Neural cell (in vitro differentiated cells): ENCODE data around the gene CCDC30. TPM values are rescaled to one million over a fixed set of nuclear protein-coding genes. Genes with fewer than 3 reads are reported as not detected.
A peak's percentile ranks its signal among the peaks of the same experiment; 100 is the strongest.

Experiments
- H2AFZ ChIP-seq: fragments of 200-600, 300-800 bp; sonication (generic), shearing (Covaris generic); 2 replicates; pipeline ENCODE4 v1.6.0; 2014; ENCODE audit warnings: low read depth, mild to moderate bottlenecking, antibody characterized with exemption, low read length, moderate library complexity
- H3F3A ChIP-seq: fragments of 200-600 bp; shearing (Covaris generic); 2 replicates; pipeline ENCODE4 v1.6.1; 2016; ENCODE audit warnings: mild to moderate bottlenecking, moderate library complexity, mixed read lengths, antibody characterized with exemption, low read length; ENCODE audit not compliant: insufficient read depth, poor library complexity, severe bottlenecking
- H3K27ac ChIP-seq: fragments of 200-600, 300-800 bp; sonication (generic), shearing (Covaris generic); 2 replicates; pipeline ENCODE4 v1.5.1; 2014; ENCODE audit warnings: mild to moderate bottlenecking, low read length, moderate library complexity
- H3K27me3 ChIP-seq: fragments of 300-800, 200-600 bp; sonication (generic), shearing (Covaris generic); 2 replicates; pipeline ENCODE4 v1.6.0; 2014; ENCODE audit warnings: mild to moderate bottlenecking, low read depth, low read length, moderate library complexity; ENCODE audit not compliant: insufficient read depth
- H3K36me3 ChIP-seq: fragments of 300-800, 200-600 bp; sonication (generic), shearing (Covaris generic); 2 replicates; pipeline ENCODE4 v1.5.1; 2014; ENCODE audit warnings: mild to moderate bottlenecking, antibody characterized with exemption, low read length, moderate library complexity; ENCODE audit not compliant: insufficient read depth
- H3K4me2 ChIP-seq: fragments of 300-800, 200-600 bp; sonication (generic), shearing (Covaris generic); 2 replicates; pipeline ENCODE4 v1.6.0; 2014; ENCODE audit warnings: mild to moderate bottlenecking, low read length
- H3K4me3 ChIP-seq: fragments of 300-800, 200-600 bp; sonication (generic), shearing (Covaris generic); 2 replicates; pipeline ENCODE4 v1.5.1; 2014; ENCODE audit warnings: mild to moderate bottlenecking, low read length, moderate library complexity
- H3K79me2 ChIP-seq: fragments of 200-600 bp; shearing (Covaris generic); replicated peaks from 2 replicates; pipeline ENCODE4 v1.6.0; 2014; ENCODE audit warnings: mild to moderate bottlenecking, low read length, moderate library complexity; ENCODE audit not compliant: insufficient read depth
- H3K9ac ChIP-seq: fragments of 300-800, 200-600 bp; sonication (generic), shearing (Covaris generic); 2 replicates; pipeline ENCODE4 v1.6.1; 2016; ENCODE audit warnings: mild to moderate bottlenecking, low read length, mixed read lengths
- H3K9me2 ChIP-seq: fragments of 200-600 bp; shearing (Covaris generic); 2 replicates; pipeline ENCODE4 v1.6.1; 2016; ENCODE audit warnings: mild to moderate bottlenecking, low read length, mixed read lengths; ENCODE audit not compliant: insufficient read depth
- H3K9me3 ChIP-seq: fragments of 200-600, 300-800 bp; sonication (generic), shearing (Covaris generic); 2 replicates; pipeline ENCODE4 v1.6.1; 2016; ENCODE audit warnings: mild to moderate bottlenecking, mixed run types, low read length, moderate library complexity, mixed read lengths
- H4K20me1 ChIP-seq: fragments of 200-600 bp; shearing (Covaris generic); 2 replicates; pipeline ENCODE4 v1.6.1; 2016; ENCODE audit warnings: mild to moderate bottlenecking, mixed run types; ENCODE audit not compliant: insufficient read depth
- EP300 ChIP-seq: fragments of 450-650 bp; conservative IDR thresholded peaks from 2 replicates; pipeline ENCODE4 v1.6.1; 2014; ENCODE audit warnings: antibody characterized with exemption, mild to moderate bottlenecking, moderate library complexity; ENCODE audit not compliant: poor library complexity, severe bottlenecking
- EZH2 ChIP-seq: fragments of 200-600, 300-800 bp; shearing (Covaris generic), sonication (generic); IDR thresholded peaks from 2 replicates; pipeline ENCODE4 v1.6.1; 2014; ENCODE audit warnings: antibody characterized with exemption, low read length, borderline replicate concordance, mild to moderate bottlenecking; ENCODE audit not compliant: insufficient read depth, poor library complexity, severe bottlenecking
- MXI1 ChIP-seq: fragments of 450-650 bp; conservative IDR thresholded peaks from 2 replicates; pipeline ENCODE4 v1.6.1; 2014; ENCODE audit warnings: antibody characterized with exemption, mild to moderate bottlenecking; ENCODE audit not compliant: poor library complexity, severe bottlenecking
- POLR2AphosphoS5 ChIP-seq: IDR thresholded peaks from 2 replicates; pipeline ENCODE4 v1.6.1; 2012
- RAD21 ChIP-seq: fragments of 450-650 bp; conservative IDR thresholded peaks from 2 replicates; pipeline ENCODE4 v1.6.1; 2014; ENCODE audit warnings: antibody characterized with exemption, mild to moderate bottlenecking, moderate library complexity
- SMC3 ChIP-seq: fragments of 450-650 bp; conservative IDR thresholded peaks from 2 replicates; pipeline ENCODE4 v1.6.1; 2014; ENCODE audit warnings: antibody characterized with exemption, mild to moderate bottlenecking, moderate library complexity; ENCODE audit not compliant: poor library complexity
- TAF1 ChIP-seq: IDR thresholded peaks from 2 replicates; pipeline ENCODE4 v1.6.1; 2012; ENCODE audit warnings: low read depth
- polyA plus RNA-seq: library from polyadenylated mRNA; depleted of rRNA; stranded (reverse); fragments of >200 nt; gene quantifications from 2 replicates; pipeline ENCODE4 v1.2.3, GENCODE V29; 2014
- TF ChIP-seq, protein P1 (sequence below): fragments of 450-650 bp; IDR thresholded peaks from 2 replicates; pipeline ENCODE4 v1.5.1; 2014; ENCODE audit warnings: antibody characterized with exemption, mild to moderate bottlenecking, moderate library complexity; ENCODE audit not compliant: poor library complexity, severe bottlenecking
- TF ChIP-seq, protein P2 (sequence below): IDR thresholded peaks from 2 replicates; pipeline ENCODE4 v1.6.1; 2012; ENCODE audit warnings: borderline replicate concordance

Gene CCDC30
- polyA plus RNA-seq, 1 donor from 2014 or later: 13.2 TPM

DNA sequence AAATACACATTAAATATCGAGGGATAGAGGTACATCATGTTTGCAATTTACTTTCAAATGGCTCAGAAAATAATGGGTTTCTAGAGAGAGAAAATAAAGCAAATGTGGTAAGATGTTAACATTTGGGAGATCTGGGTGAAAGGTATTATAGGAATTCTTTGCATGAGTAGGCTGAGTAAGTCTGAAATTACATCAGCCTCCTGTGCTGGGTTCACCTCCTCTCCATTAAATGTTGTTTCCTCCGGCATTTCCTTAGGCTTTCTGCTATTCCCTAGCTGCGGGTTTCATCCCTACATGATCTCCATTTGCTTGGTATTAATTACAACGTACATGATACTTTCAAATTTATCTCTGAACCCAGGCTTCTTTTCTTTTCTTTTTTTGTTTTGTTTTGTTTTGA is 38.9 kb upstream of the CCDC30 start:
- Histone ChIP-seq H3K79me2 (no peaks in the 10 kb centered on the region), H3K4me3 (no peak overlapping the region), H3K9me2 (no peaks in the 10 kb centered on the region), H4K20me1 (no peaks in the 10 kb centered on the region), H3F3A (peaks cover 32% of the 10 kb centered on the region), H3K9me3 (no peaks in the 10 kb centered on the region), H3K27me3 (no peaks in the 10 kb centered on the region), H3K27ac (peak overlapping the region; percentile 94), H3K36me3 (no peaks in the 10 kb centered on the region), H3K9ac (peak overlapping the region; percentile 50), H3K4me2 (no peak overlapping the region), H2AFZ (no peak overlapping the region)
- TF ChIP-seq POLR2AphosphoS5 (no peak), EZH2 (no peak), MXI1 (no peak), TAF1 (no peak), EP300 (no peak), RAD21 (no peak)
- TF ChIP-seq, protein P1, sequence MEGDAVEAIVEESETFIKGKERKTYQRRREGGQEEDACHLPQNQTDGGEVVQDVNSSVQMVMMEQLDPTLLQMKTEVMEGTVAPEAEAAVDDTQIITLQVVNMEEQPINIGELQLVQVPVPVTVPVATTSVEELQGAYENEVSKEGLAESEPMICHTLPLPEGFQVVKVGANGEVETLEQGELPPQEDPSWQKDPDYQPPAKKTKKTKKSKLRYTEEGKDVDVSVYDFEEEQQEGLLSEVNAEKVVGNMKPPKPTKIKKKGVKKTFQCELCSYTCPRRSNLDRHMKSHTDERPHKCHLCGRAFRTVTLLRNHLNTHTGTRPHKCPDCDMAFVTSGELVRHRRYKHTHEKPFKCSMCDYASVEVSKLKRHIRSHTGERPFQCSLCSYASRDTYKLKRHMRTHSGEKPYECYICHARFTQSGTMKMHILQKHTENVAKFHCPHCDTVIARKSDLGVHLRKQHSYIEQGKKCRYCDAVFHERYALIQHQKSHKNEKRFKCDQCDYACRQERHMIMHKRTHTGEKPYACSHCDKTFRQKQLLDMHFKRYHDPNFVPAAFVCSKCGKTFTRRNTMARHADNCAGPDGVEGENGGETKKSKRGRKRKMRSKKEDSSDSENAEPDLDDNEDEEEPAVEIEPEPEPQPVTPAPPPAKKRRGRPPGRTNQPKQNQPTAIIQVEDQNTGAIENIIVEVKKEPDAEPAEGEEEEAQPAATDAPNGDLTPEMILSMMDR: no peak

DNA sequence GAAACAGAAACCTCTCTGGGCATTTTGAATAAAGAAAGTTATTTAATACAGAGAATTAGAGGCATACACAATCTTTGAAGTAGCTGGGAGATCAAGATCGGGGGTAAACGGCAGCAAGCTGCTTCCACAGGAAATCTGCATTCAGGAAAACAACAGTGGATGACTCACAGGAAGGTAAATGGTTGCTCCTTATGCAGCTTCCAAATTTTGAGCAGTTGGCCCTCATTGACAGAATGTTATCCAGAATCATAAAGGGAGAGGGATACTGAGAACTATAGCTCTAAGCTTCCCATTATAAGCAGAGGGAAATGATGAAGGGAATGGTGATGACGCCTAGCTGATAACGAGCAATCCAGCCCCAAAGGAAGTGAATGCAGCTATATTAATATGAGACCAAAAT is 35.8 kb upstream of the CCDC30 start:
- Histone ChIP-seq H3K4me2 (no peak overlapping the region), H3K9ac (no peak overlapping the region), H4K20me1 (no peaks in the 10 kb centered on the region), H3K27ac (no peak overlapping the region), H3K27me3 (no peaks in the 10 kb centered on the region), H2AFZ (no peak overlapping the region), H3K36me3 (no peaks in the 10 kb centered on the region), H3K9me2 (no peaks in the 10 kb centered on the region), H3K4me3 (no peak overlapping the region), H3F3A (peaks cover 14% of the 10 kb centered on the region), H3K9me3 (no peaks in the 10 kb centered on the region), H3K79me2 (no peaks in the 10 kb centered on the region)
- TF ChIP-seq, protein P2, sequence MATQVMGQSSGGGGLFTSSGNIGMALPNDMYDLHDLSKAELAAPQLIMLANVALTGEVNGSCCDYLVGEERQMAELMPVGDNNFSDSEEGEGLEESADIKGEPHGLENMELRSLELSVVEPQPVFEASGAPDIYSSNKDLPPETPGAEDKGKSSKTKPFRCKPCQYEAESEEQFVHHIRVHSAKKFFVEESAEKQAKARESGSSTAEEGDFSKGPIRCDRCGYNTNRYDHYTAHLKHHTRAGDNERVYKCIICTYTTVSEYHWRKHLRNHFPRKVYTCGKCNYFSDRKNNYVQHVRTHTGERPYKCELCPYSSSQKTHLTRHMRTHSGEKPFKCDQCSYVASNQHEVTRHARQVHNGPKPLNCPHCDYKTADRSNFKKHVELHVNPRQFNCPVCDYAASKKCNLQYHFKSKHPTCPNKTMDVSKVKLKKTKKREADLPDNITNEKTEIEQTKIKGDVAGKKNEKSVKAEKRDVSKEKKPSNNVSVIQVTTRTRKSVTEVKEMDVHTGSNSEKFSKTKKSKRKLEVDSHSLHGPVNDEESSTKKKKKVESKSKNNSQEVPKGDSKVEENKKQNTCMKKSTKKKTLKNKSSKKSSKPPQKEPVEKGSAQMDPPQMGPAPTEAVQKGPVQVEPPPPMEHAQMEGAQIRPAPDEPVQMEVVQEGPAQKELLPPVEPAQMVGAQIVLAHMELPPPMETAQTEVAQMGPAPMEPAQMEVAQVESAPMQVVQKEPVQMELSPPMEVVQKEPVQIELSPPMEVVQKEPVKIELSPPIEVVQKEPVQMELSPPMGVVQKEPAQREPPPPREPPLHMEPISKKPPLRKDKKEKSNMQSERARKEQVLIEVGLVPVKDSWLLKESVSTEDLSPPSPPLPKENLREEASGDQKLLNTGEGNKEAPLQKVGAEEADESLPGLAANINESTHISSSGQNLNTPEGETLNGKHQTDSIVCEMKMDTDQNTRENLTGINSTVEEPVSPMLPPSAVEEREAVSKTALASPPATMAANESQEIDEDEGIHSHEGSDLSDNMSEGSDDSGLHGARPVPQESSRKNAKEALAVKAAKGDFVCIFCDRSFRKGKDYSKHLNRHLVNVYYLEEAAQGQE: no peak
- TF ChIP-seq EZH2 (no peak), EP300 (no peak), POLR2AphosphoS5 (no peak), SMC3 (no peak), MXI1 (no peak), TAF1 (no peak), RAD21 (no peak)
- TF ChIP-seq, protein P1: no peak
